Vagina (tissue), 2 donors: Measurements from ENCODE around the gene TTLL5.

Source experiments
- POLR2A ChIP-seq, 2 donors: fragments of 450-650 bp; IDR thresholded peaks; one replicate each; pipeline ENCODE4 v1.6.1; 2017; ENCODE audit warnings: antibody characterized with exemption in 2 of 2, mild to moderate bottlenecking in 2 of 2, moderate library complexity in 2 of 2
- TF ChIP-seq, protein P1 (sequence below), 3 experiments: fragments of 450-650 bp in 2 of 3; fragments of 200-600 bp in 1 of 3; sonication (generic) in 1 of 3; IDR thresholded peaks; one replicate each; pipeline ENCODE4 v1.5.1; 2017 to 2019; ENCODE audit warnings: antibody characterized with exemption in 3 of 3, mild to moderate bottlenecking in 2 of 3, moderate library complexity in 2 of 3

GRCh38 chr14:75648066-75648838 lies 12.8 kb upstream of the TTLL5 start:
- TF ChIP-seq, protein P1, sequence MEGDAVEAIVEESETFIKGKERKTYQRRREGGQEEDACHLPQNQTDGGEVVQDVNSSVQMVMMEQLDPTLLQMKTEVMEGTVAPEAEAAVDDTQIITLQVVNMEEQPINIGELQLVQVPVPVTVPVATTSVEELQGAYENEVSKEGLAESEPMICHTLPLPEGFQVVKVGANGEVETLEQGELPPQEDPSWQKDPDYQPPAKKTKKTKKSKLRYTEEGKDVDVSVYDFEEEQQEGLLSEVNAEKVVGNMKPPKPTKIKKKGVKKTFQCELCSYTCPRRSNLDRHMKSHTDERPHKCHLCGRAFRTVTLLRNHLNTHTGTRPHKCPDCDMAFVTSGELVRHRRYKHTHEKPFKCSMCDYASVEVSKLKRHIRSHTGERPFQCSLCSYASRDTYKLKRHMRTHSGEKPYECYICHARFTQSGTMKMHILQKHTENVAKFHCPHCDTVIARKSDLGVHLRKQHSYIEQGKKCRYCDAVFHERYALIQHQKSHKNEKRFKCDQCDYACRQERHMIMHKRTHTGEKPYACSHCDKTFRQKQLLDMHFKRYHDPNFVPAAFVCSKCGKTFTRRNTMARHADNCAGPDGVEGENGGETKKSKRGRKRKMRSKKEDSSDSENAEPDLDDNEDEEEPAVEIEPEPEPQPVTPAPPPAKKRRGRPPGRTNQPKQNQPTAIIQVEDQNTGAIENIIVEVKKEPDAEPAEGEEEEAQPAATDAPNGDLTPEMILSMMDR (IDR thresholded peaks at IDR 0.05), result no peak
- no peak for TF ChIP-seq POLR2A (IDR thresholded peaks at IDR 0.05)
